HCT116 (cell line): Measurements from ENCODE around the gene IL1R2. TPM values are rescaled to one million over a fixed set of nuclear protein-coding genes. Genes with fewer than 3 reads are reported as not detected.

Experiments
- ATAC-seq: fragments of 200-7000 bp; cut with Tn5 transposase; 2 replicates; pipeline ENCODE4 v1.9.1; 2020; ENCODE audit warnings: mild to moderate bottlenecking, moderate library complexity
- BruUV-seq: library from RNA; stranded (reverse); fragments of 400-500 nt; replicated peaks from 2 replicates; lab custom pipeline; 2021; lab: Mats Ljungman, UMichigan
- CTCF ChIA-PET: fragments of 300-600 bp; sonication (Branson Sonifier 250); formaldehyde crosslinking; loops from one replicate; lab custom pipeline; 2021; ENCODE audit warnings: antibody characterized with exemption; lab: Charles Lee
- POLR2A ChIA-PET: fragments of 300-600, 350-600 bp; sonication (Branson Sonifier 250); formaldehyde crosslinking; loops from one replicate; lab custom pipeline; 2021; ENCODE audit warnings: antibody characterized with exemption; lab: Charles Lee
- RAD21 ChIA-PET, 2 experiments: fragments of 300-600 bp; sonication (Branson Sonifier 250); formaldehyde crosslinking; loops; one replicate each; lab custom pipeline; 2023; ENCODE audit warnings: low total read pairs in 2 of 2; ENCODE audit not compliant: uncharacterized antibody in 2 of 2, unreplicated experiment in 2 of 2, low non-redundant PET in 1 of 2; lab: Charles Lee
- DNase-seq: peaks from one replicate; pipeline ENCODE4 v3.0.0-alpha.2; 2010; ENCODE audit warnings: low read depth, low spot score
- H2AFZ ChIP-seq: fragments of 200-600 bp; shearing (Covaris generic), sonication (generic); 2 replicates; pipeline ENCODE4 v1.6.1; 2017; ENCODE audit warnings: low read depth, mixed run types, mixed read lengths, antibody characterized with exemption, low read length; ENCODE audit not compliant: poor library complexity, severe bottlenecking
- H3K27ac ChIP-seq: 2 replicates; pipeline ENCODE4 v1.5.1; 2012; ENCODE audit warnings: low read depth, low read length
- H3K27me3 ChIP-seq: fragments of 200-600 bp; sonication (generic); 2 replicates; pipeline ENCODE4 v1.6.1; 2016; ENCODE audit warnings: mixed run types, low read length, mixed read lengths; ENCODE audit not compliant: insufficient read depth
- H3K36me3 ChIP-seq, 2 experiments: fragments of 200-500 bp in 1 of 2; fragments of 200-600 bp in 1 of 2; sonication (Bioruptor generic) in 1 of 2; sonication (generic) in 1 of 2; 2 replicates each; pipeline versions ENCODE4 v1.5.1 to v1.6.1; 2014 to 2016; ENCODE audit warnings: low read length in 2 of 2, inconsistent platforms in 1 of 2, mixed read lengths in 1 of 2, mixed run types in 1 of 2; ENCODE audit not compliant: insufficient read depth in 2 of 2, control insufficient read depth in 1 of 2
- H3K4me1 ChIP-seq, 2 experiments: fragments of 200-600 bp in 1 of 2; sonication (generic) in 1 of 2; 2 replicates each; pipeline versions ENCODE4 v1.5.1 to v1.6.1; 2012 to 2017; ENCODE audit warnings: low read length in 2 of 2, inconsistent platforms in 1 of 2, mild to moderate bottlenecking in 1 of 2, mixed read lengths in 1 of 2, mixed run types in 1 of 2, moderate library complexity in 1 of 2; ENCODE audit not compliant: insufficient read depth in 2 of 2, control insufficient read depth in 1 of 2
- H3K4me2 ChIP-seq: fragments of 200-600 bp; sonication (generic); 2 replicates; pipeline ENCODE4 v1.6.1; 2017; ENCODE audit warnings: mixed run types, low read length, mixed read lengths
- H3K4me3 ChIP-seq, 2 experiments: fragments of 200-600 bp in 1 of 2; sonication (generic) in 1 of 2; replicated peaks in 1 of 2; 2 replicates each; pipeline ENCODE4 v1.5.1; 2011 to 2016; ENCODE audit warnings: low read length in 2 of 2, control low read depth in 1 of 2, low read depth in 1 of 2, mild to moderate bottlenecking in 1 of 2, mixed read lengths in 1 of 2, mixed run types in 1 of 2
- H3K79me2 ChIP-seq: fragments of 200-600 bp; sonication (generic); 2 replicates; pipeline ENCODE4 v1.6.1; 2017; ENCODE audit warnings: mild to moderate bottlenecking, mixed run types, low read length, moderate library complexity, mixed read lengths; ENCODE audit not compliant: insufficient read depth
- H3K9ac ChIP-seq: fragments of 200-600 bp; sonication (generic); 2 replicates; pipeline ENCODE4 v1.6.1; 2016; ENCODE audit warnings: low read length, mixed read lengths
- H3K9me2 ChIP-seq: fragments of 200-600 bp; sonication (generic), shearing (Covaris generic); 2 replicates; pipeline ENCODE4 v1.6.1; 2017; ENCODE audit warnings: mixed run types, mild to moderate bottlenecking, moderate library complexity; ENCODE audit not compliant: insufficient read depth
- H3K9me3 ChIP-seq, 2 experiments: fragments of 200-500 bp in 1 of 2; fragments of 200-600 bp in 1 of 2; sonication (Bioruptor generic) in 1 of 2; sonication (generic) in 1 of 2; 2 replicates each; pipeline ENCODE4 v1.6.1; 2014 to 2017; ENCODE audit warnings: low read length in 2 of 2, mixed read lengths in 2 of 2, inconsistent platforms in 1 of 2, low read depth in 1 of 2, mild to moderate bottlenecking in 1 of 2, mixed run types in 1 of 2, moderate library complexity in 1 of 2; ENCODE audit not compliant: control insufficient read depth in 1 of 2, insufficient read depth in 1 of 2
- H4K20me1 ChIP-seq: fragments of 200-600 bp; sonication (generic), shearing (Covaris generic); 2 replicates; pipeline ENCODE4 v1.6.1; 2017; ENCODE audit warnings: mixed run types, mild to moderate bottlenecking, moderate library complexity; ENCODE audit not compliant: insufficient read depth
- CBX3 ChIP-seq: IDR thresholded peaks from 2 replicates; pipeline ENCODE4 v1.6.1; 2012; ENCODE audit warnings: low read depth
- EZH2phosphoT487 ChIP-seq: fragments of 200-600 bp; IDR thresholded peaks from 2 replicates; pipeline ENCODE4 v1.6.1; 2018; ENCODE audit warnings: antibody characterized with exemption, borderline replicate concordance
- FOSL1 ChIP-seq: IDR thresholded peaks from 2 replicates; pipeline ENCODE4 v1.6.1; 2012; ENCODE audit warnings: low read depth
- JUND ChIP-seq: IDR thresholded peaks from 2 replicates; pipeline ENCODE4 v1.6.1; 2012
- SIN3A ChIP-seq: IDR thresholded peaks from 2 replicates; pipeline ENCODE4 v1.6.1; 2012; ENCODE audit warnings: low read depth
- SRF ChIP-seq: IDR thresholded peaks from 2 replicates; pipeline ENCODE4 v1.6.1; 2012; ENCODE audit warnings: low read depth
- ZFX ChIP-seq: fragments of 450-650 bp; IDR thresholded peaks from 2 replicates; pipeline ENCODE4 v1.6.1; 2017
- ZNF274 ChIP-seq: fragments of 200-500 bp; sonication (Bioruptor generic); IDR thresholded peaks from 2 replicates; pipeline ENCODE4 v1.6.1; 2014; ENCODE audit warnings: mild to moderate bottlenecking, low read depth, low read length, inconsistent platforms
- intact Hi-C: fragments of 100-400 bp; cut with micrococcal nuclease; formaldehyde crosslinking; loops from 2 replicates; pipeline ENCODE4 v1.10.0; 2022
- total RNA-seq: library from RNA; stranded (reverse); gene quantifications from one replicate; pipeline ENCODE4 v1.2.1, GENCODE V29; 2021; ENCODE audit not compliant: unreplicated experiment
- TF ChIP-seq, protein P1 (sequence below), 3 experiments: fragments of 200-600 bp in 1 of 3; sonication (generic) in 1 of 3; IDR thresholded peaks in 2 of 3; conservative IDR thresholded peaks in 1 of 3; 2 replicates each; pipeline ENCODE4 v1.5.1; 2012 to 2017; ENCODE audit warnings: low read depth in 2 of 3, low read length in 2 of 3, antibody characterized with exemption in 1 of 3, borderline replicate concordance in 1 of 3, control low read depth in 1 of 3, mild to moderate bottlenecking in 1 of 3, mixed read lengths in 1 of 3, mixed run types in 1 of 3, moderate library complexity in 1 of 3; ENCODE audit not compliant: insufficient read depth in 1 of 3
- TF ChIP-seq, protein P2 (sequence below): IDR thresholded peaks from 2 replicates; pipeline ENCODE4 v1.6.1; 2012; ENCODE audit warnings: low read depth
- TF ChIP-seq, protein P3 (sequence below): IDR thresholded peaks from 2 replicates; pipeline ENCODE4 v1.6.1; 2011; ENCODE audit warnings: mild to moderate bottlenecking, low read length, moderate library complexity; ENCODE audit not compliant: insufficient replicate concordance; ENCODE audit errors: extremely low read depth
- TF ChIP-seq, protein P4 (sequence below): IDR thresholded peaks from 2 replicates; pipeline ENCODE4 v1.6.1; 2012

The IL1R2 gene
- total RNA-seq, 1 experiment from 2014 or later, result 0.52 TPM

DNA sequence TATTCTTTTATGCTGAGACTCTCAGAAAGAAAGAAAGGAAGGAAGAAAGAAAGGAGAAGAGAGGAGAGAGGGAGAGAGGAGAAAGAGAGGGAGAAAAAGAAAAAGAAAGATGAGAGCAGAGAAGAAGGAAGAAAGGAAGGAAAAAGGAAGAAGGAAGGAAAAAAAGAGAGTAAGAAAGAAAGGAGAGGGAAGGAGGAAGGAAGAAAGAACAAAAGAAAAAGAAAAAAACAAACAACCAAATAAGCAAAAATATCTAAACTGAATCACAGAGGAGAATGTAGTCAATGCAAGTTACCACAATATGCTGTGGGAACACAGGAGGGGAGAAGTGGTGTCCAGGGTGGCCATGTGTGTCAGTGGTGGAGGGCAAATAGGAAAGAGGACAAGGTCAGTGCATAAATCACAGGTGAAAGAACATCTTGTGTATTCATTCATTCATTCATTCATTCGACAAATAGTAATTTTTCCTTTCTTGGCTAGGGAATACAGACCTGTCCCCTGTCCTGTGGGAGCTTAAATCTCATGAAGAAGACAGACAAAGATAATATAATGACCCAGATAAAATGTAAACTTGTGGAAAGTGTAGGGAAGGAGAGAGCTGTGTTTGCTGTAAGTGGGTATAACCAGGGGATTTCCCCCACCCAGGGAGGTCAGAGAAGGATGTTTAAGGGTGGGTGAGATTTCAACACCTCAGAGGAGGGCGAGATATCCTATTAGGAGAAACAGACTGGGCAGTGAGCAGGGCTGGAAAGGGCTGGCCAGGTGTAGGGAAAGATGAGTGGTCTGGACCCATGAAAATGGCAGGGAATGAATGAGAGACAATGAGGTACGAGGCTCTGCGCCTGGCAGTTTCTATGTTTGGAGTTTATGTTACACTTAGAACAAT, 50.7 kb downstream of the IL1R2 start (continued):
- TF ChIP-seq, protein P1, sequence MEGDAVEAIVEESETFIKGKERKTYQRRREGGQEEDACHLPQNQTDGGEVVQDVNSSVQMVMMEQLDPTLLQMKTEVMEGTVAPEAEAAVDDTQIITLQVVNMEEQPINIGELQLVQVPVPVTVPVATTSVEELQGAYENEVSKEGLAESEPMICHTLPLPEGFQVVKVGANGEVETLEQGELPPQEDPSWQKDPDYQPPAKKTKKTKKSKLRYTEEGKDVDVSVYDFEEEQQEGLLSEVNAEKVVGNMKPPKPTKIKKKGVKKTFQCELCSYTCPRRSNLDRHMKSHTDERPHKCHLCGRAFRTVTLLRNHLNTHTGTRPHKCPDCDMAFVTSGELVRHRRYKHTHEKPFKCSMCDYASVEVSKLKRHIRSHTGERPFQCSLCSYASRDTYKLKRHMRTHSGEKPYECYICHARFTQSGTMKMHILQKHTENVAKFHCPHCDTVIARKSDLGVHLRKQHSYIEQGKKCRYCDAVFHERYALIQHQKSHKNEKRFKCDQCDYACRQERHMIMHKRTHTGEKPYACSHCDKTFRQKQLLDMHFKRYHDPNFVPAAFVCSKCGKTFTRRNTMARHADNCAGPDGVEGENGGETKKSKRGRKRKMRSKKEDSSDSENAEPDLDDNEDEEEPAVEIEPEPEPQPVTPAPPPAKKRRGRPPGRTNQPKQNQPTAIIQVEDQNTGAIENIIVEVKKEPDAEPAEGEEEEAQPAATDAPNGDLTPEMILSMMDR (IDR thresholded peaks at IDR 0.05 in 2 of 3, conservative IDR thresholded peaks at IDR 0.05 in 1 of 3; ENCODE audit: borderline replicate concordance in 1 of 3, insufficient read depth in 1 of 3, low read depth in 2 of 3, low read length in 2 of 3), result no peak
- TF ChIP-seq, protein P2, sequence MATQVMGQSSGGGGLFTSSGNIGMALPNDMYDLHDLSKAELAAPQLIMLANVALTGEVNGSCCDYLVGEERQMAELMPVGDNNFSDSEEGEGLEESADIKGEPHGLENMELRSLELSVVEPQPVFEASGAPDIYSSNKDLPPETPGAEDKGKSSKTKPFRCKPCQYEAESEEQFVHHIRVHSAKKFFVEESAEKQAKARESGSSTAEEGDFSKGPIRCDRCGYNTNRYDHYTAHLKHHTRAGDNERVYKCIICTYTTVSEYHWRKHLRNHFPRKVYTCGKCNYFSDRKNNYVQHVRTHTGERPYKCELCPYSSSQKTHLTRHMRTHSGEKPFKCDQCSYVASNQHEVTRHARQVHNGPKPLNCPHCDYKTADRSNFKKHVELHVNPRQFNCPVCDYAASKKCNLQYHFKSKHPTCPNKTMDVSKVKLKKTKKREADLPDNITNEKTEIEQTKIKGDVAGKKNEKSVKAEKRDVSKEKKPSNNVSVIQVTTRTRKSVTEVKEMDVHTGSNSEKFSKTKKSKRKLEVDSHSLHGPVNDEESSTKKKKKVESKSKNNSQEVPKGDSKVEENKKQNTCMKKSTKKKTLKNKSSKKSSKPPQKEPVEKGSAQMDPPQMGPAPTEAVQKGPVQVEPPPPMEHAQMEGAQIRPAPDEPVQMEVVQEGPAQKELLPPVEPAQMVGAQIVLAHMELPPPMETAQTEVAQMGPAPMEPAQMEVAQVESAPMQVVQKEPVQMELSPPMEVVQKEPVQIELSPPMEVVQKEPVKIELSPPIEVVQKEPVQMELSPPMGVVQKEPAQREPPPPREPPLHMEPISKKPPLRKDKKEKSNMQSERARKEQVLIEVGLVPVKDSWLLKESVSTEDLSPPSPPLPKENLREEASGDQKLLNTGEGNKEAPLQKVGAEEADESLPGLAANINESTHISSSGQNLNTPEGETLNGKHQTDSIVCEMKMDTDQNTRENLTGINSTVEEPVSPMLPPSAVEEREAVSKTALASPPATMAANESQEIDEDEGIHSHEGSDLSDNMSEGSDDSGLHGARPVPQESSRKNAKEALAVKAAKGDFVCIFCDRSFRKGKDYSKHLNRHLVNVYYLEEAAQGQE, result no peak
- no peak for TF ChIP-seq SRF

DNA sequence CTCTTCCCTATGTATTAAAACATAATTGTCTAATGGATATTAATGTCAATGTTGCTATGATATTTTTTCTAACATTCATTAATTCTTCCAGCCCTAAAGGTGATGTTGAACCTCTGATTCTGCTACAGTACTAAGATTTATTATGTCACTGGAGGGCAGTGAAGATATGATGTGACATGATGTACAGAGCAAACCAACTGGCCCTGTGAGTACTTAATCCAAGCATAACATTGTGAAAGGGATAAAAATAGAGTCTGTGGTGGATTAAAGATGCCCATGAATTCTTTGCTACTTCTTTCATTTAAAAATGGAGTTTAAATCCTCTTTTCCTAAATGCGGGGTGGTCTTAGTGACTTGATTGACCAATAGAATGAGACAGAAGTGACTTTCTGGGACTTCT, 51.8 kb downstream of the IL1R2 start:
- ChIA-PET POLR2A (no interaction called here), CTCF (no interaction called here), RAD21 (no interaction called here)
- intact Hi-C loops, result no loop called here
- Histone ChIP-seq H3K79me2 (no peaks in the 10 kb centered on the region), H3K27ac (no peak overlapping the region), H3K4me1 (no peaks in the 10 kb centered on the region), H3K36me3 (no peaks in the 10 kb centered on the region), H3K9me3 (no peaks in the 10 kb centered on the region), H3K4me3 (no peak overlapping the region), H2AFZ (no peak overlapping the region), H3K9me2 (no peaks in the 10 kb centered on the region), H4K20me1 (no peaks in the 10 kb centered on the region), H3K9ac (no peak overlapping the region), H3K27me3 (peaks cover 38% of the 10 kb centered on the region; the same call in 1 of the 2 replicates), H3K4me2 (no peak overlapping the region)
- BruUV-seq, result no TSS peak
- DNase-seq (no peak), ATAC-seq (no peak)
- no peak for TF ChIP-seq JUND
- TF ChIP-seq, protein P3, sequence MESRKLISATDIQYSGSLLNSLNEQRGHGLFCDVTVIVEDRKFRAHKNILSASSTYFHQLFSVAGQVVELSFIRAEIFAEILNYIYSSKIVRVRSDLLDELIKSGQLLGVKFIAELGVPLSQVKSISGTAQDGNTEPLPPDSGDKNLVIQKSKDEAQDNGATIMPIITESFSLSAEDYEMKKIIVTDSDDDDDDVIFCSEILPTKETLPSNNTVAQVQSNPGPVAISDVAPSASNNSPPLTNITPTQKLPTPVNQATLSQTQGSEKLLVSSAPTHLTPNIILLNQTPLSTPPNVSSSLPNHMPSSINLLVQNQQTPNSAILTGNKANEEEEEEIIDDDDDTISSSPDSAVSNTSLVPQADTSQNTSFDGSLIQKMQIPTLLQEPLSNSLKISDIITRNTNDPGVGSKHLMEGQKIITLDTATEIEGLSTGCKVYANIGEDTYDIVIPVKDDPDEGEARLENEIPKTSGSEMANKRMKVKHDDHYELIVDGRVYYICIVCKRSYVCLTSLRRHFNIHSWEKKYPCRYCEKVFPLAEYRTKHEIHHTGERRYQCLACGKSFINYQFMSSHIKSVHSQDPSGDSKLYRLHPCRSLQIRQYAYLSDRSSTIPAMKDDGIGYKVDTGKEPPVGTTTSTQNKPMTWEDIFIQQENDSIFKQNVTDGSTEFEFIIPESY, result no peak
- no peak for TF ChIP-seq EZH2phosphoT487
- TF ChIP-seq, protein P4, sequence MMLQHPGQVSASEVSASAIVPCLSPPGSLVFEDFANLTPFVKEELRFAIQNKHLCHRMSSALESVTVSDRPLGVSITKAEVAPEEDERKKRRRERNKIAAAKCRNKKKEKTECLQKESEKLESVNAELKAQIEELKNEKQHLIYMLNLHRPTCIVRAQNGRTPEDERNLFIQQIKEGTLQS, result no peak
- TF ChIP-seq ZNF274, result no peak
- no peak for TF ChIP-seq ZFX
- no peak for TF ChIP-seq SIN3A
- no peak for TF ChIP-seq FOSL1
- no peak for TF ChIP-seq CBX3
